GM18526 (cell line): Measurements from ENCODE around the gene SLC4A2.
A peak's percentile ranks its signal among the peaks of the same experiment; 100 is the strongest.

Experiments used
- POLR2A ChIP-seq: IDR thresholded peaks from 3 replicates; pipeline ENCODE4 v1.6.1; 2011; ENCODE audit not compliant: insufficient read length; ENCODE audit errors: extremely low read depth

The SLC4A2 gene

GRCh38 chr7:151068069-151068773 lies 8.8 kb downstream of the SLC4A2 start:
- no peak for TF ChIP-seq POLR2A

GRCh38 chr7:151069841-151070573 lies 10.6 kb downstream of the SLC4A2 start:
- TF ChIP-seq POLR2A: no peak

DNA sequence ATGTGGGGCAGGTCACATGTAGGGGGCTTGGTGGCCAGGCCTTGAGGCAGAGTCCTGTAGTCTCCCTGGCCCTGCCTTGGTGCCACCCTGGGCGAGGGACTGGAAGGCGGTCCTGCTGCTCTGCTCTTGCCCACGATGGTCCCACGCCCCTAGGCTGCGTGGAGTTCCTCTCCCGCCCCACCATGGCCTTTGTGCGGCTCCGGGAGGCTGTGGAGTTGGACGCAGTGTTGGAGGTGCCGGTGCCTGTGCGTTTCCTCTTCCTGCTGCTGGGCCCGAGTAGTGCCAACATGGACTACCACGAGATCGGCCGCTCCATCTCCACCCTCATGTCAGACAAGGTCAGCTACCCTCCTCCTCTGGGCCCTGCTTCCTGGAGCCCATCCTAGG lies 11.2 kb downstream of the SLC4A2 start:
- TF ChIP-seq POLR2A: no peak

- TF ChIP-seq POLR2A: no peak
Measured at GRCh38 chr7:151071032-151071866, 11.9 kb downstream of the SLC4A2 start.

DNA sequence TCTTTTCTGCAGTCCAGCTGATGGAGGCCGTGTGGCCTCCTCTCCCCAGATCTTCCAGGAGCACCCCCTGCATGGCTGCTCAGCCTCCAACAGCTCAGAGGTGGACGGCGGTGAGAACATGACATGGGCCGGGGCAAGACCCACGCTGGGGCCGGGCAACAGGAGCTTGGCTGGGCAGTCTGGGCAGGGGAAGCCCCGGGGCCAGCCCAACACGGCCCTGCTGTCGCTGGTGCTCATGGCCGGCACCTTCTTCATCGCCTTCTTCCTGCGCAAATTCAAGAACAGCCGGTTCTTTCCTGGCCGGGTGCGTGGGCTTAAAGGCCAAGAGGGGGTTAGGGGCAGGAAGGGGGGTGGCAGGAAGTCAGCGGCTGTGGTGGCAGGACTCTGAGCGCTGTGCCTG lies 14.6 kb downstream of the SLC4A2 start:
- TF ChIP-seq POLR2A: no peak

- TF ChIP-seq POLR2A: no peak
Measured at GRCh38 chr7:151074817-151075661, 15.7 kb downstream of the SLC4A2 start.

DNA sequence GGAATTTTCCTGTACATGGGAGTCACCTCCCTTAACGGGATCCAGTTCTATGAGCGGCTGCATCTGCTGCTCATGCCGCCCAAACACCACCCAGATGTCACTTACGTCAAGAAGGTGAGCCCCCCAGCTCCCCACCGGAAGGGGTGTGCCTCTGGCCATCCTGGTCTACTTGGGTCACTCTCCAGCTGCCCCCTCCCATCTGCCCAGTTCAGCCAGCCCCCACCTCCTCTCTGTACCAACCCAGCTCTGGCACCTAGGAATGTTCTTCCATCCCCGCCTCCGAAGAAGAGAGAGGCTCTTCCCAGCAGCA lies 16.2 kb downstream of the SLC4A2 start:
- TF ChIP-seq POLR2A: no peak

DNA sequence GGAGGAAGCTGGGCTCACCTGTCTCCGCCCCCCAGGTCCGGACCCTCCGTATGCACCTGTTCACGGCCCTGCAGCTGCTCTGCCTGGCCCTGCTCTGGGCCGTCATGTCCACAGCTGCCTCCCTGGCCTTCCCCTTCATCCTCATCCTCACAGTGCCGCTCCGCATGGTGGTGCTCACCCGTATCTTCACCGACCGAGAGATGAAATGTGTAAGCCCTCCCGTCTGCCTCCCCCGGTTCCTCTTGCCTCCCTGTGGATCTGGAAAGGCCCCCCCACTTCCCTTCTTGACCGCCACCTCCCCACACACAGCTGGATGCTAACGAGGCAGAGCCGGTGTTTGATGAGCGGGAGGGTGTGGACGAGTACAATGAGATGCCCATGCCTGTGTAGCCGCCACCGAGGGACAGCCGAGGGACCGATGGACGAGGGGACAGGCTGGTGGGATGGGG lies 16.6 kb downstream of the SLC4A2 start:
- TF ChIP-seq POLR2A: peak; percentile 36

- no peak for TF ChIP-seq POLR2A
Measured at GRCh38 chr7:151076863-151077704, 17.7 kb downstream of the SLC4A2 start.

DNA sequence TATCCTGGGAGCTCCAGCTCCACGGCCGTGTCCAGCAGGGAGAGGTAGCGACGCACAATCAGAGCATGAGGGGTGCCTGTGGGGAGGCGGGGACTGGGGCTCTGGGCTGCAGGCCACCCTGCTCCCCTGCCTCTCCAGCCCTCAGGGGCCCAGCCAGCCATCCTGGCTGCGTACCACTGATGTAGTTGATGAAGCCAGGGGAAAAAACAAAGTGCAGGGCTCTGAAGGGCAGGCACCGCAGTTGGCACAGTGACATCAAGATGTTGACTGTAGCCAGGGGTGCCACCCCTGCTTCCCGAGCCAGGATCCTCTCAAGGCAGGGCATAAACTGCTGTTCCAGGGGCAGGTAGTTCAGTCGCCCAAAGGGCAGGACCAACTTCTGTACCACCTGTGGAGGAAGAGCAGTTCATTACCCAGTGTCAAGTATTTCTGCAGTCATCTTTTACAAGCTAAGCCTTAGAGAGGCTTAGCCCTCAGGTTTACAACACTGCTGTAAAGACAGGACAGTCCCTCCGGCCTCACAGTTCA lies 18.4 kb downstream of the SLC4A2 start:
- TF ChIP-seq POLR2A: no peak

DNA sequence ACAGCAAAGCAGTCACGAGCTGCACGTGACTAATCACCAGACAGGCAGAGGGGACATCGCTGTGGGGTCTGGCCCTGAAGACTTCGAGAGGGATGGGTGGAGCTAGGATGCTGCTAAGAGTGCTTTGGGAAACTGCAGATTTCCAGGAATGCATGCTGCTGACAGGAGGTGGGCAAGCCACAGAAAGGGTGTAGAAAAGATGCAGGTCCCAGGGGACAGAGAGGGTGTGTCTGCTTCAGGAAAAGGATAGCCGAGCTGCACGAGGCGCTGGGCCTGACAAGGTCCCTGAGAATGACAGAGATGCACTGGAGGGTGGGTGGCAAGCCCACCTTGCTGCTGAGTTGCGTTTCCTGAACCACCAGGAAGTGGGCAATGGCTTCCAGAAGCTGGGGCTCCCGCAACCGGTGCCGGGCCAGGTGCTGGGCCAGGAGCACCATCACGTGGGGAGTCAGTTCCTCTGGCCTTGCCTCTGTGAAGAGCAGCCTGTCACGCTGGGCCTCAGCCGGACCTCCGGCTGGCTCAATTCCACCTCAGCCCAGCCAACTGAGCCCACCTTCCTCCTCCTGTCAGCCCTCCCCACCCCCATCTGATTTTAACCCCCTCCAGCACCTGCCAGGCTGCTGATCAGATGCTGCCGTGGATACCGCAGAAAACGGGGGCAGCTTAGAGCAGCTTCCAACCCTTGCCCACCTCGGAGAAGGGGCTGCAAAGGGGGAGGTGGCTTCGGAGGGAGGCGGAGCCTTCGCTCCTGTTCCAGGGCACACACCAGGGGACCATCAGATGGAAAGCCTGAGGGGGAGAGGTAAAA lies 19.0 kb downstream of the SLC4A2 start:
- no peak for TF ChIP-seq POLR2A

- TF ChIP-seq POLR2A: no peak
Measured at GRCh38 chr7:151079199-151079910, 20.0 kb downstream of the SLC4A2 start.

GRCh38 chr7:151080067-151080521 lies 20.7 kb downstream of the SLC4A2 start:
- no peak for TF ChIP-seq POLR2A
